ENCODE results near the gene CHI3L1.

The CHI3L1 gene

DNA sequence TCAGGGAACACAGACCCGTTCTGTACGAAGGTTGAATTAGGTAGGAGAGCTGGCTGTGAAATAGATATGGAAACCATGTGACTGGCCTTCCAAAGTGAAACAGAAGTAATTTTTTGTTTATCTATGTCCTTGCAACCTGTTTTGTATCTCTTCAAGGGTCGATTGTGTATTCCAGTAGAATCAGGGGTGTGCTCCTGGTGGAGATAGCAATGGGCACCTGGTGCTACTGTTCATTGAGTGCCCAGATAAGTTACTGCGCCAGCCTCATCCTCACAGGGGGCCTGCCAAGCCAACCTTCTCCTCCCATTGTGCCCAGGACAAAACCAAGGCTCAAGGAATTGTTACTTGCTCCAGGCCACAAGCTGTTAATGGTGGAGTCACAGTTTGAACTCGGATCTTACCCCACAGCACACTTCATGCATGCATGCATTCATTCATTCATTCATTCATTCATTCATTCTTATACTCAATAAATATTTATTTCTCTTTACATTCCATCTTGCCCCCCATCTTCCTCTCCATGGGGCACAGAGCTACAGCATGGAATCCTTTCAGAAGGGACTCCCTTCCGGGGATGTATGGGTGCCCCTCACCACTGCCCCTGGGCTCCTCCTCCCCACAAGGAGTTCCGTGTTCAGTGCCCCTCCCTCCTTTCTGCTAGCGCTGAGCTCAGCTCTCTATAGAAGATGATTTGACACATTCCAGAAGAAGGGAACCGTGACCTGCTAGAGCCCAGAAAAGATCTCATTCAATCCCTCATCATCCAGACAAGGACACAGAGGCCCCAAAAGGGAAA, 34.9 kb downstream of the CHI3L1 start:
- peaks cover 0 to 18% of the 10 kb centered on the region in 2 donors for H3K27me3 ChIP-seq
- DNase-seq, result no peak
- TF ChIP-seq, protein P1, sequence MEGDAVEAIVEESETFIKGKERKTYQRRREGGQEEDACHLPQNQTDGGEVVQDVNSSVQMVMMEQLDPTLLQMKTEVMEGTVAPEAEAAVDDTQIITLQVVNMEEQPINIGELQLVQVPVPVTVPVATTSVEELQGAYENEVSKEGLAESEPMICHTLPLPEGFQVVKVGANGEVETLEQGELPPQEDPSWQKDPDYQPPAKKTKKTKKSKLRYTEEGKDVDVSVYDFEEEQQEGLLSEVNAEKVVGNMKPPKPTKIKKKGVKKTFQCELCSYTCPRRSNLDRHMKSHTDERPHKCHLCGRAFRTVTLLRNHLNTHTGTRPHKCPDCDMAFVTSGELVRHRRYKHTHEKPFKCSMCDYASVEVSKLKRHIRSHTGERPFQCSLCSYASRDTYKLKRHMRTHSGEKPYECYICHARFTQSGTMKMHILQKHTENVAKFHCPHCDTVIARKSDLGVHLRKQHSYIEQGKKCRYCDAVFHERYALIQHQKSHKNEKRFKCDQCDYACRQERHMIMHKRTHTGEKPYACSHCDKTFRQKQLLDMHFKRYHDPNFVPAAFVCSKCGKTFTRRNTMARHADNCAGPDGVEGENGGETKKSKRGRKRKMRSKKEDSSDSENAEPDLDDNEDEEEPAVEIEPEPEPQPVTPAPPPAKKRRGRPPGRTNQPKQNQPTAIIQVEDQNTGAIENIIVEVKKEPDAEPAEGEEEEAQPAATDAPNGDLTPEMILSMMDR (IDR thresholded peaks at IDR 0.05), result no peak
- intact Hi-C loops (cut with DNase I; ENCODE audit: low total_unique reads), result no loop called here
- peaks cover 0 to 6% (median 0%) of the 10 kb centered on the region in 4 donors for H3K4me1 ChIP-seq
- H3K36me3 ChIP-seq, result no peaks in the 10 kb centered on the region
- H3K4me3 ChIP-seq, result no peak overlapping the region
- H3K9me3 ChIP-seq, result no peaks in the 10 kb centered on the region
- H3K27ac ChIP-seq, result no peak overlapping the region

- H3K4me3 ChIP-seq, result no peak overlapping the region
- DNase-seq, result no peak
- no peaks in the 10 kb centered on the region for H3K9me3 ChIP-seq
- H3K36me3 ChIP-seq, result no peaks in the 10 kb centered on the region
- intact Hi-C loops (cut with DNase I; ENCODE audit: low total_unique reads), result no loop called here
- no peak overlapping the region for H3K27ac ChIP-seq
- TF ChIP-seq, protein P1 (IDR thresholded peaks at IDR 0.05), result no peak
- H3K27me3 ChIP-seq, result peaks cover 0 to 18% of the 10 kb centered on the region in 2 donors
- peaks cover 0 to 9% (median 0%) of the 10 kb centered on the region in 4 donors for H3K4me1 ChIP-seq
These were observed 35.8 kb downstream of the CHI3L1 start for GRCh38 chr1:203150511-203151297.

- intact Hi-C loops (cut with DNase I; ENCODE audit: low total_unique reads), result no loop called here
These were observed 37.2 kb downstream of the CHI3L1 start for GRCh38 chr1:203149188-203149840.

DNA sequence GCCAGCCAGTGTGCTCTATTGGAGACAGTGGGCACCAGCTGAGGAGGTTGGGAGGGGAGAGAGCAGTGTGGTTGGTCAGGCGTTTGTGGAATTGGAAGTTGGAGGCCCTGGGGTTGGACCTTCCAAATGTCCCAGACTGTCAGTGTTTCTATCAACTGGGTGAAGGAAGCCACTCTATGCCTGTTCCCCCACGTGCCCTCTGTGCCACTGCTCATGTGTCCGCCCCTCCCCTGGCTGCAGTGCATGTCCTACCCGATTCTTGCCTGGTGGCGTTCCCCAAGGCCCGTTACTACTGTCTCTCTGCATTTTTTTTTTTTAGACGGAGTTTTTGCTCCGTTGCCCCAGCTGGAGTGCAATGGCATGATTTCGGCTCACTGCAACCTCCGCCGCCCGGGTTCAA, 37.9 kb downstream of the CHI3L1 start:
- Histone ChIP-seq H3K4me1 (peaks cover 0 to 11% (median 0%) of the 10 kb centered on the region in 4 donors), H3K4me3 (no peak overlapping the region), H3K27me3 (peaks cover 0 to 13% of the 10 kb centered on the region in 2 donors), H3K27ac (no peak overlapping the region), H3K36me3 (no peaks in the 10 kb centered on the region), H3K9me3 (no peaks in the 10 kb centered on the region)
- DNase-seq, result no peak
- intact Hi-C loops (cut with DNase I; ENCODE audit: low total_unique reads), result no loop called here
- TF ChIP-seq, protein P1 (IDR thresholded peaks at IDR 0.05), result no peak

More at GRCh38 chr1:203149188-203149840, 37.2 kb downstream of the CHI3L1 start:
- peaks cover 0 to 15% of the 10 kb centered on the region in 2 donors for H3K27me3 ChIP-seq
- no peak for DNase-seq
- TF ChIP-seq, protein P1 (IDR thresholded peaks at IDR 0.05), result no peak
- H3K9me3 ChIP-seq, result no peaks in the 10 kb centered on the region
- H3K27ac ChIP-seq, result no peak overlapping the region
- peaks cover 0 to 11% (median 0%) of the 10 kb centered on the region in 4 donors for H3K4me1 ChIP-seq
- no peak overlapping the region for H3K4me3 ChIP-seq
- H3K36me3 ChIP-seq, result no peaks in the 10 kb centered on the region

DNA sequence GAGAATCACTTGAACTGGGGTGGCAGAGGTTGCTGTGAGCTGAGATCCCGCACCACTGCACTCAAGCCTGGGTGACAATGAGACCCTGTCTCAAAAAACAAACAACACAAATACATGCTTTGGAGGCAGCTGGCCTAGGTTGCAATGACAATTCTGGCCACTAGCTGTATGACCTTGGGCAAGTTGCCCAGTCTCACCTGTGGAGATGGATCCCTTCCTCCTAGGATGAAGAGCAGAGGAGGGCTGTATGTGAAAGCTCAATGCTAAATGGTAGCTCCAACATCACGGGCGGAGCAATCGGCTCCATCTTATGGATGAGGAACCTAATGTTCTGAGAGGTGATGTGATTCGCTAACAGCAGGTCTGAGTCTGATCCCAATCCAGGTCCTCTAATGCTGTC, 38.4 kb downstream of the CHI3L1 start:
- intact Hi-C loops (cut with DNase I; ENCODE audit: low total_unique reads), result no loop called here
- DNase-seq, result no peak
- TF ChIP-seq, protein P1 (IDR thresholded peaks at IDR 0.05), result no peak
- Histone ChIP-seq H3K4me1 (peaks cover 0 to 11% (median 0%) of the 10 kb centered on the region in 4 donors), H3K9me3 (no peaks in the 10 kb centered on the region), H3K27me3 (peaks cover 0 to 13% of the 10 kb centered on the region in 2 donors), H3K4me3 (no peak overlapping the region), H3K36me3 (no peaks in the 10 kb centered on the region), H3K27ac (no peak overlapping the region)

All from tibial artery (tissue), 4 donors.